Measurements from ENCODE around the gene PCCA.

Gene PCCA

DNA sequence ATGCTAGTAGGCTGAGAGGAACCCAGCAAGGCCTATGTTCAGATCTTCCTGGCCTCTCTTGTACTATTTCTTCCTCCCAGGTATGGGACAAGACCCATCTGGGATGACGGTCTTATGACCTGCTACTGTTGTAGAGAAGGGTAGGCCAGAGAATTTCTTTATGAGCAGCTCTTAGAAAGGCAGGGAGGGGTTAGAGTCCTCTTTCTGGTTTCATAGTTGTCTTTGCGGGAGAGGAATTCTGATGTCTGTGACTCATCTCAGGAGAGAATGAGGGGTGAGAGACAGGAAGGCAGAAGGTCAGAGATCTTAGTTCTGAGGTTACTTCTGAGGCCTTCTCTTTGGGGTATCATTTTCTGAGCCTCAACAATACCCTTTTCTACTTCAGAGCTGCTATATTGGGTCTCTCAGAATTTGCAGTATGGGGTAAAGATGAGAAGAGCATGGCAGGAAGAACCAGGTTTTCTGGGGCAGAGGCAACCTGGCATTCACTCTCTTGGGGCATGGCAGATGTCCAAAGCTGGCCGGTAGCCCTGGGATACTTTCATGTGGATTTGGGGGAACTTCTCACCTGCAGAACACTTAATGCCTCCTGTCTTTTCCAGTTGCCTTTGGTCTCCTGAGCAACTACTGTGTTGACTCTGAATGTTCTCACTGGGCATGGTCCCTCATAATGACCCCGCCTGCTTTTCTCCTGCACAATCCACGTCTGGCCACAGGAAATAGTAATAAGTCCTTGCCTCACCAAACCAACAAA is 345.3 kb downstream of the PCCA start:
- DNase-seq: no peak

DNA sequence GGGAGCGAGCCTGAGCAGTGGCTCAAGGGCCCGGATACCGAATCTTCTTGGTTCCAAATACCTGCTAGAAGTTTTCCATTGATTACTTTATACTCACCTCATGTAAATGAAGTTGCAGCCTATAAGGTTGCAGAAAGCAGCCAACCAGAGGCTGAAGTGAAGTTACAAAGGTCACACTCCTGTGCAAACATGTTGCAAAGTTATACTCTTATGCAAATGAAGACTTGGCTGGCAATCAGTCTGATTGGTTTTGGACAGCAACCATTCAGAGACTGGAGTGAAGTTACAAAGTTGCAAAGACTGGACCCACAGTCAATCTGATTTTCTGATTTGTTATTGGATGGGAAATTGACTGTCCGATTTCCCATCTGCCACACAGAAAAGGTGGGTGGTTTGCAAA is 347.2 kb downstream of the PCCA start:
- DNase-seq: no peak

DNA sequence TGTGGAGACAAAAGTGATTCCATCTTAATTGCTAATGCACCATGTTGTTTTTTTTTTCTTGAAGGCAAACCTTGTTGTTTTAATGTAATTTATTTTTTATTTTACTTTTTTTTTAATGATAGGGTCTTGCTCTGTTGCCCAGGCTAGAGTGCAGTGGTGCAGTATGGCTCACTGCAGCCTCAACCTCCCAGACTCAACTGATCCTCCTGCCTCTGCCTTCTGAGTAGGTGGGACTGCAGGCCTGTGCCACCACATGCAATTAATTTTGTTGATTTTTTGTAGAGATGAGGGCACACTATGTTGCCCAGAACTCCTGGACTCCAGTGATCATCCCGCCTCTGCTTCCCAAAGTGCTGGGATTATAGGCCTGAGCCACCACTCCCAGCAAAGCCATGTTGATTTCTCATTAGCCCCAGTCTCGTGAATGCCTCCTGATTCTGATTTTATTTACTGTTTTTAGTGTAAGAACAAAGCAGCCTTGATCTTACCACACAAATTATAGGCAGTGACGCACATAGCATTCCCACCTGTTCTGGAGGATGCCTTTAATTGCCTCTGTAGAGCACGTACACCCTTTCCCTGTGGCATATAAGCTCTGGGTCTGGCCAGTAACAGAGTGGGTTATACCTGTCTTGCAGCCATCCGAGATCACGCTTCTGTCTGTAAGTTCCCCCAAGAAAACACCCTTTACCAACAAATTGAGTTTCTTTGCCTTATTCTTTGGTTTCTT is 349.3 kb downstream of the PCCA start:
- DNase-seq: no peak

DNA sequence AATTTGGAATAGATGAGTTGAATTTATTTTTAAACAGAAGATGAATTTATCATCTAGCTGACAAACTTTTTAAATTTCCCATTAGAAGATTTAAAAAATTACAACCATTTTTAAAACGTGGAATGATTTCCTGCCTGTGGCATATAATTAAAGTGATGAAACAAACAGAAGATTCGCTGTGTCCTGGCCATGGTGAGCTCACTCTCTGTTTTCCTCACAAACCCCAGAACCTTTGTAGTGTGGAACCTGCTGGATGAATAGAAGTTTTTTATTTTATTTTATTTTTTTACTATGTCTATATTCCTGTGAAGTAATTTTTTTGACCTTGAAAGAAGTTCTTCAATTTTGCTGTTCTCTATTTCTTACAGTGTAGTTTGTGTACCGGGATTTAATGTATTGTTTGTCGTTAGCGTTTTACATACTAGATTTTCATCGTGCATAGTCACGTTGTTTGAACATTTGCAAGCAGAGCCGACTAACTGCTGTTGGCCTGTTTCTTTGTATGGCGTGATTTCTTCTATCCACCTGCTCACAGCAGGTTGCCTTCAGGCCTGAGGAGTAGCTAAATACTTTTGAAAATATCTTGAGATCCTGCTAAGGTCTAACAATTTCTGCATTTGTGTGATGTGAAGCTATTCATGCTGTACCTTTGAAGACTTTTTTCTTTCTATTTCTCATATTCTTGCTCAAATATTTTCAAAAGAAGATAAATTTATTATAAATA is 350.5 kb downstream of the PCCA start:
- no peak for DNase-seq

DNA sequence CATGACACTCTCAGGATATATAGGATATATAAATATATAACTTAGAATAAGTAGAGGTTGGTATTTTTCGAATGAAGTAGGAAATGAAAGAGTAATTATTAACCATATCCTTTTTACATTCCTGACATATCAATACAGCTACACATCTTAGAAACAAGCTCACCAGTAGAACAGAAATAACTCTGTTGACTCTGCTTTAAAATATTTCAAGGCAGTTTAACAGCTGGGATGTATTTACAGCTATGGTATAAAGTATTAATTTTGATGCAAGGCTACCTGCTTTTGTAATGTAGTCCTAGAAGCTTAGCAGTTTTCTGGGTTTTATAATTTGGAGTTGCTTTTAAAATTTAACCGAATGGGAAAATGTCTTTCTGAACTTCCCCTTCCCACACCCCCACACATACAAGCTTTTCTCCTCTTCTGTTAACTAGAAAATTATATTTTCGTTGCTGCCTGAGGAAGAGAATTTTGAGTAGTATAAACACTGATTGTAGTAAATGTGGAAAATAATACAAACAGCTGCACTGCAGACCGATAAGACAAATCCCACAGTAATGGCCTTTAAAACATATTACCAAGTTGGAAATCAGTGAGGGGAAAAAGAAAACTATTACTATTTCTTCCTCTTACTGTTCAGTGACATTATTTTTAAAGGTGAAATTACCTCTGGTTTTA is 352.0 kb downstream of the PCCA start:
- no peak for DNase-seq

DNA sequence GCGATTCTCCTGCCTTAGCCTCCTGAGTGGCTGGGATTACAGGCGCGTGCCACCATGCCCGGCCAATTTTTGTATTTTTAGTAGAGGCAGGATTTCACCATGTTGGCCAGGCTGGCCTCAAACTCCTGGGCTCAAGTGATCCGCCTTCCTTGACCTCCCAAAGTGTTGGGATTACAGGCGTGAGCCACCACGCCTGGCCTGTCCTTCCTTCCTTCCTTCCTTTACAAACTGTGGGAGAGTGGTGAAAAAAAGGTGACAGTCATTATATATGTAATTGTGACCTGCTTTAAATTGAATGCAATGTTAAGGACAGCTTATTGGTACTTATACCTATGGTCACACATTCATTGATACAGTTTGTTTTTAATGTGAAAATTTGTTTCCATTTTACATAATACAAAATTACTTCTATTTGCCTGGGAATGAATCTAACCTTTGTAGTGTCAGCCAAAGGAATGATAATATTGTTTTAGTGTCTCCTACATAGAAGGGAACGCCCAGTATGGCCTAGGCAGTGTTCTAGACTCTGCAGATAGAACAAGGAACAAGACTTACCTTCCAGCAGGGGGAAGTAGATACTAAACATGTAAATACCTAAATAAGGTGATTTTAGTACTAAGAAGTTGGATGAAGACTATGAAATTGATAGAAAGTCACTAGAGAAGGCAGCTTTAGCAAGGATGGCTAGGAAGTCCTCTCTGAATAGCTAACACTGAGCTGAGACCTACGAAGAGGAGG is 353.4 kb downstream of the PCCA start:
- DNase-seq: no peak

DNA sequence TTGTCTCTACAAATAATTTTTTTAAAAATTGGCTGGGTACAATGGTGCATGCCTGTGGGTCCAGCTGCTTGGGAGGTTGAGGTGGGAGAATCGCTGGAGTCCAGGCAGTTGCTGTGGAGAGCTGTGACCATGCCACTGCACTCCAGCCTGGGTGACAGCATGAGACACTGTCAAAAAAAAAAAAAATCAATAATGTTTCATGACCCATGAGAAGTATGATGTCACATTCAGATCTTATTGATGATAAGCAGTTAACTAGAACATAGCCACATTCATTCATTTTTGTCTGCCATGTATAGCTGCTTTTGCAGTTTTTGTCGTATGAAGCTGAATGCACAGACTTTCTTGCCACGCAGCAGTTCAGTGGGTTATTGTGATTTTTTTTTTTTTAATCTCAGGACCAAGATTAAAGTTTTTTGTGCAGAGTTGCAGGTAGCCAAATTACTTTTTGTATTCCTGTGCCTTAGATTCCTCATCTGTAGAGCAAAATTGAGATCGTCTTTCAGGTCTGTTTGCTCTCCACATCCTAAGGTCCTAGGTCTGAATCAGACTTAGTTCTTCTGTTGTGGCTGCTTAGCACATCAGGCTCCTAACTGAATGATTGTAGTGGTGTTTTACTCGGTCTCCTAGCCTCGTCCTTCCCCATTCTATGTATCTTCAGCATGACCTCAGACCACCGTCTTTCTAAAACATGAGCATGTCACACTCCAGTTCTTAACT is 354.5 kb downstream of the PCCA start:
- no peak for DNase-seq

DNA sequence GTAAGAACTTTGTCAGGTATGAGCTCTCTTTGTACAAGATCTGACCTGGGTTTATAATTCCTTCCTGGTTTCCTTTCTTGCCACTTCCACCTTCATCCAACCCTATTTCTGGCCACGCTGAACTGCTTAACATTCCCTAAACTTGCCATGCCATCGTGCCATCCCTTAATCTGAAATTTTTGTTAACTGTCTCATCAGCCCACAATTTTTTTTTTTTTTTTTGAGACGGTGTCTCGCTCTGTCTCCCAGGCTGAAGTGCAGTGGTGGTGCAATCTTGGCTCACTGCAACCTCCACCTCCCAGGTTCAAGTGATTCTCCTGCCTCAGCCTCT is 355.1 kb downstream of the PCCA start:
- no peak for DNase-seq

DNA sequence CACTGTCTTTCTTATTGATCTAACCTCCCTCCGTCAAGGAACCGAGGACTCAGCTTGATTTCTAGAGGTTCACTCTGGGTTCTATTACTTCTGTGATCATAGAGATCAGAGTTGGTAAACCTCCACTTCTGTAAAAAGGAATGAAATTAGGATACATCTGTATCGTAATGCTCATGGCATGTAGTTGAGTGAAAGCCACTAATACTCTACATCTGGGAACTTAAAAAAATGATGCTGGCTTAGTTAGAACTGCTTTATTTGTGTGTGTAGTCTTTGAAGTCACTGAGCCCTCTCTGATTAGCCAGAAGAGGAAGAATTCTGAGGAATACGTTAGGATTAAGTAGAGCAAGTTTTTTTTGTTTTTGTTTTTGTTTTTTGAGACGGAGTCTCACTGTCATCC is 358.9 kb downstream of the PCCA start:
- DNase-seq: no peak

DNA sequence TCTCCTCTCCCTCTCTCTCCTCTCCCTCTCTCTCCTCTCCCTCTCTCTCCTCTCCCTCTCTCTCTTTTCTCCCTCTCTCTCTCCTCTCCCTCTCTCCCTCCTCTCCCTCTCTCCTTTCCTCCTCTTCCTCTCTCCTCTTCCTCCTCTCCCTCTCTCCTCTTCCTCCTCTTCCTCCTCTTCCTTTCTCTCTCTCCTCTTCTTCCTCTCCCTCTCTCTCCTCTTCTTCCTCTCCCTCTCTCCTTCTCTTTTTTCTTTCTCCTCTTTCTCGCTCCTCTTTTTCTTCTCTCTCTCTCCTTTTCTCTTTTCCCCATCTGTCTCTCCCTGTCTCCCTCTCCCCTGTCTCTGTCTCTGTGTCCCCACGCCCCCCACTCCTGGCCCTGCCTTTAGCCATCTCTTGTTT is 363.0 kb downstream of the PCCA start:
- DNase-seq: no peak

DNA sequence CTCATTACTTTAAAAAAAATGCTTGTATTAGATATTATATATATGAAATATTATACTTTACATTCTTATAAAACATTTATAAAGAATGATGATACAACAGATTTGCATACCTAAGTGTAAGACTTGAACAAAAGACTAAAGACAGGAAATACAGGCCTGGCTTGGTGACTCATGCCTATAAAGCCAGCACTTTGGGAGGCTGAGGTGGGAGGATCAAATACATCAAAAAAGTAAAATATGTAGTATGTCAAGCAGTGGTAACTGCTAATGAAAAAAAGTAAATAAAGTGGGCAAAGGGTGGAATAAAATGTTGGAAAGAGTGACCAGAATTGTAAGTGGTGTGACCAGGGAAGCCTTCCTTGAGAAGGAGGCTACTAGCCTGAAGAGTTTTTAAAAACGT is 366.0 kb downstream of the PCCA start:
- no peak for DNase-seq

DNA sequence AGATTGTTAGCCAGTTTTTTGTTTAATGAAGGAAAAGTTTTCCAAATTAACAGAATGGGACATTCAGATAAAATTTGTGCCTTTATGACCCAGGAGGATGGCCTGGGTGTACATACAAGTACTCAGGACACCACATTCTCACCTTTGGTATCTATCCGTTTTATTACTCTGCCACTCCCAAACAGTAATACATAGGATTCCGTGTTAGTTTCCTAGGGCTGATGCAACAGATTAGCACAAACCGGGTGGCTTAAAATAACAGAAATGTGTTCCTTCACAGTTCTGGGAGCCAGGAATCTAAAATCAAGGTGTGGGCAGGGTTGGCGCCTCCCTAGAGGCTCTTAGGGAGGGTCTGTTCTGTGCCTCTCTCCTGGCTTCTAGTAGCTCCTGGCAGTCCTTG is 369.8 kb downstream of the PCCA start:
- no peak for DNase-seq

DNA sequence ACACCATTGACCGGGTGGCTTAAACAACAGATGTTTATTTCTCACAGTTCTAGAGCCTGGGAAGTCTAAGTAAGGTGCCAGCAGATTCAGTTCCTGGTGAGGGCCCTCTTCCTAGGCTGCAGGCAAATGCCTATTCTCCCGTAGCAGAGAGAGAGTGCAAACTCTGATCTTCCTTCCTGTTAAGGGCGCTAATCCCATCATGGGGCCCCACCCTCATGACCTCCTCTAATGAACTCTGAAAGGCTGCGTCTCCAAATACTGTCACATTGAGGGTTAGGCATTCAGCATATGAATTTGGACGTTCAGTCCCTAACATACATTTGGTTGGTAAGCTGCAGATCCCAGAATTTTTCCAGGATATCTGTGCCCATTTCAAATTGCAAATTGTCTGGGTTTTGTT is 370.9 kb downstream of the PCCA start:
- DNase-seq: no peak

DNA sequence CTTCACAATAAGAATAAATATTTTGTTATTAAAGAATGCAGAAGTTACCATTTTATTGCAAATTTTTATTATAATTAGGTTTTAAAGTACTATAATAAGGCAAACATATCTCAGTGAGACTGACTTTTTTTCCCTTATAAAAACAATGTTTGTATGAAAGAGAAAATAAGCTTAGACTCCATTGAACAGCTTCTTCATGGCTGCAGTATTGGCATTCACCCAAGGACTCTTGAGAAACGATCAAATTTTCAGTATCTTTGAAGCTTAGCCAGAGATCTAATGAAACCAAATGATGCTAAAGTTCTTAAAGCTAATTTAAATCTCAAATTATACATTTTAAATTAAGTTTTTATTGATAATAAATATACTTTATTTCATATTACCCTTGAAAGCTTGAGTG is 371.4 kb downstream of the PCCA start:
- DNase-seq: no peak

DNA sequence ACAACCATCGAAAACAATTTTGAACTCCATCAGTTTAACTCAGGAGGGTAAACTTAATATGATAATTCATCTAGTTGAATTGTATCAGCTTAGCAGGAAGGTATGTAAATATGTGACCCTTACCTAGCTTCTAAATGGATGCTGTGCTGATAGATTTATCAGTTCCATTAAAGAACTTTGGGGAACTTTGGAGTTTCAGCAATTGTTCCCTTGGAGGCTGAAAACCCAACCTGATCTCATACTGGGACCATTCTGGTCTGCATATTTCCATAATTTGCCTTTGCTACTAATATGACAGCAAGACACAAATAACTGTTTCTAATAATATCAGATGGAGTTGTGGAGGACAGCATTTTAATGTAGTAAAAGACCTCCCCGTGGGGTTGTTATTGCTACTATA is 371.9 kb downstream of the PCCA start:
- no peak for DNase-seq

DNA sequence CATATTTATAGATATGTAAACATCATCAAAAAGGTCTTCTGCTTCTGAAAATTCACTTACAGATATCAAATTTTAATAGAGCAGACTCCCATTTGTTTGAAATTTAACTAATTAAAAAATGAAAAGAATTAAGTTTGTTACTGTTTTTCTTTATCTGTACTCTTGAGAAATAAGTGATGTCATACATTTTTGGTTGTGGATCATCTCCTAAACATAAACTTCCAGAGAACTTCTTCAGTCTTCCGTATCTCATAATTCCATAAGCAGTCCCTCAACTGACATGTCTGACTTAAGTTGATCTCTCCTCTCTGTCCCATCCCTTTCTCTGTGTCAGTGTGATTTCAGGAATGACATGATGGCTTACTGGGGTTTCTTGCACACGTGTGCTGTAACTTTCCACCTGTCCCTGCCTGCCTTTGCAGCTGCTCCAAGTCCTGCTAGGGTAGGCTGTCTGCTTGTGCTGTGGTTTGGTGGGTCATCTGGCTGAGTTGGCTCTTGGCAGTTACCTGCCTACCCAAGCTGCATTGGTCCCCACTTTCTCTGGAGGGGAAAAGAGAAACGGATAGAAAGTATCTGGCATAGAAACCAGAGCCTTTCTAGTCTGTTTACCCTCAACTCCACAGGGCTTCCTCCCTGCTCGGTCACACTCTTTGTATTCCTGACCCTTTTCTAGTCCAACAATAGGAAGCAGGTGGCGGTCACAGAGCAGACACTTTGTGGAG is 372.6 kb downstream of the PCCA start:
- DNase-seq: no peak

DNA sequence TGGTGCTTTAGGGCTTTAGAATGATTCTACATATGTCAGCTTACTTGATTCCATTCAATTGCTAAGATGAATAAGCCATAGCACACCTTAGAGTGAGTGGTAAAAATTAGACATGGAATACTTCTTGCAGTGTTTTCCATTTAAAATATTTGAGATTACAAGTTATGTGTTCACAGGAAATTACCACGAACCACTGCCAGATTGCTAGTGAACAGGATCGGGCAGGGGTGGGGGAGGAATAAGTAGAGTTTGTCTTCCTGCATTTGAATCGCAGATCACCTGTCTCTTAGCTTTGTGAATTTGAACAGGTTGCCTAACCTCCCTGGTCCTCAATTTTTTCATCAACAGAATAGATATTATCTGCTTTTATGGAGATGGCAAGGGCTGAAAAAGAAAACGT is 375.1 kb downstream of the PCCA start:
- no peak for DNase-seq

DNA sequence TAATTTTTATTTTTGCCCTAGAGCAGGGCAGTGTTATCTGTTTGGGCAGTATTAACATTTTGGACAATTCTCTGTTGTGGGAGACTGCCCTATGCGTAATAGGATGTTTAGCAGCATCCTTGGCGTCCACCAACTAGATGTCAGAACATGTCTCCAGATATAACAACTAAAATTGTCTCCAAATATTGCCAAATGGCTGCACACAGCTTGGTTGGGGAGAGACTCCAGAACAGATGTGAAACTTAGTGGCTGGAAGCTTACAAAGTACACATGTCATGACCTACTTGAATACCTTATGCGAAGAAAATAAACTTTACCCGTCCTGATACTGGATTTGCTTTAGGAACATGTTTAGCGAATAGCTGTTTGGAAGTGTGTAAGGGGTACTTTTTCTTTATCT is 376.7 kb downstream of the PCCA start:
- no peak for DNase-seq

DNA sequence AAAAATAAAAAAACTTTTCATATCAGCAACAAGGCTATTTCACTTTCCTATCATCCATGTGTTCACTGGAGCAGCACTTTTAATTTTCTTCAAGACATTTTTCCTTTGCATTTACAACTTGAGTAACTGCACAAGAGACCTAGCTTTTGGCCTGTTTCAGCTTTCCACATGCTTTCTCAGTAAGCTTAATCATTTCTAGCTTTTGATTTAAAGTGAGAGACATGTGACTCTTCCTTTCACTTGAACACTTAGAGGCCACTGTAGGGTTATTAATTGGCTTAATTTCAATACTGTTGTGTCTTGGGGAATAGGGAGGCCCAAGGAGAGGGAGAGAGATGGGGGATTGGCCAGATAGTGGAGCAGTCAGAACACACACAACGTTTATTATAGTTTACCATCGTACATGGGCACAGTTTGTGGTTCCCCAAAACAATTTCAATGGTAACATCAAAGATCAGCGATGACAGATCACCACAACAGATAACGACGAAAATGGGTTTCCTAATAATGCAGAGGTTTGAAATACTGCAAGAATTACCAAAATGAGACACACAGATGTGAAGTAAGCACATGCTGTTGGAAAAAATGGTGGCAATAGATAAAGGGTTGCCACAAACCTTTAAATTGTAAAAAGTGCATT is 382.1 kb downstream of the PCCA start:
- no peak for DNase-seq

DNA sequence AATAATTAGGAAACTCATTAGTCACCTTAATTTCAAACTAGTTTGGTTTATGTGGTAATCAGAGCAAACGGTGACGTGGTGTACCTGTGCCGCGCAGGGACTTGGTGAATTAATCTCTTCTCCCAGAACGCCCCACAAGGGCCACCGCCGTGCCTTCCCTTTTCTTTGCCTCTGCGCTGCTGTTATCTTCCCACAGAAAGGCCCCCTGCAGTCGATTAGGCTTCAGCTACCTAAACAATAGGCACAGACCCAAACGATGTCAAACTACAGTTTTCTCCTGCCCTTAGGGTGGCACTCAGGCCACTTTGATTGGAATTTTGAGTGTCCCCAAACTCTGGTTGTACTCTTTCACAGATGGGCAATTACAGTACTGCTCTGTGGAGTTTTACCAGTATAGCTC is 384.2 kb downstream of the PCCA start:
- DNase-seq: no peak

DNA sequence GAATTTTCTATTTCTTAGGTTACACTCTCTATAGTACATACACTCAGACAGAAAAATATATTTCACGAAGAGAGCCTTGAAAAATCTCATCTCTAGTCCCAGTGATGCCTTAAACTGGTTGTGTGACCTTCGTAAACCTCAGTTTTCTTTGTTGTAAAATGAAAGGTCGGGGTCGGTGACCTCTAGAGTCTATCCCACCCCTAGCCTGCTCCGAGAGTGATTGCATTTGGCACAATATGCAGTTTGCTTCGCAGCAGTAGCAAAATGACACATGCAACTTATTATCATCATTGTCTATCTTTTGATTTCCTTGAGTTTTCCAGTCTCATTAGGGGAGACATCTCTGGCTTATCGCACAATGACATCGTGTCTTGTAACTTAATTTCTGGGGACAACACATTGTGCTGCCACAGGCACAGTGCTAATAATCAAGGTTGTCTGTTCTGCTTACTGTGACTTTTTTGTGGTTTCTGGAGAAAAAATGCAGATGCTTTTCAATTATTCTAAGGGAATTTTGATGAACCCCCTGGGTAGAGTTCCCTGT is 384.7 kb downstream of the PCCA start:
- no peak for DNase-seq
